ENCODE measurements around the gene ZNF93. TPM values are rescaled to one million over a fixed set of nuclear protein-coding genes. Genes with fewer than 3 reads are reported as not detected.
A peak's percentile ranks its signal among the peaks of the same experiment; 100 is the strongest.
"Not testable (repeated sequence)": the region's sequence is repeated elsewhere in the genome, so short reads cannot be mapped to it uniquely, and the experiment has no call there.

ZNF93 gene
- total RNA-seq, 4 donors from 2014 or later, result 0.36 to 4.1 (median 0.89) TPM

- Histone ChIP-seq H3K4me1 (peaks cover 25 to 28% of the 10 kb centered on the region in 2 donors), H3K27me3 (no peaks in the 10 kb centered on the region), H3K36me3 (no peaks in the 10 kb centered on the region), H3K4me3 (peak within 1 kb of the TSS; percentile 74 to 85 (median 80)), H3K9me3 (peaks cover 0 to 2% (median 0%) of the 10 kb centered on the region in 3 donors), H3K27ac (peak within 1 kb of the TSS; percentile 93 to 96 (median 94))
- no peak for TF ChIP-seq CTCF (IDR thresholded peaks at IDR 0.05 in 4 of 5, conservative IDR thresholded peaks at IDR 0.05 in 1 of 5)
- peak; percentile 82 to 97 for TF ChIP-seq POLR2A (IDR thresholded peaks at IDR 0.05)
- ATAC-seq, result peak; percentile 98 to 99
- intact Hi-C loops (cut with DNase I; ENCODE audit: low total_unique reads) (loop anchor here (2.0 to 5.0 kb wide), 4 partner anchors 35 to 199 kb away; partner anchors contain the start of genes ZNF101, ZNF506 and ZNF93), in situ Hi-C loops (cut with MboI; ENCODE audit: low sequenced_read_pairs in 4 of 4) (loop anchor here in 1 of 4 donors (5.0 kb wide), 1 partner anchor 49 kb away; no protein-coding TSS in a partner anchor)
- DNase-seq, result peak; percentile 95 to 97
Observed at GRCh38 chr19:19865750-19866610, 34.8 kb upstream of the ZNF93 start, which contains the start of gene ZNF253. Gene ZNF253 (plus strand): TSS chr19:19865882. CDS start chr19:19865997, 115 bp downstream.

- DNase-seq, result no peak
- in situ Hi-C loops (cut with MboI; ENCODE audit: low sequenced_read_pairs in 4 of 4), result loop anchor here in 1 of 4 donors (5.0 kb wide), 1 partner anchor 49 kb away; no protein-coding TSS in a partner anchor
- Histone ChIP-seq H3K27me3 (no peaks in the 10 kb centered on the region), H3K27ac (peak overlapping the region; percentile 93 to 96 (median 94)), H3K4me3 (peak overlapping the region; percentile 74 to 85 (median 80)), H3K9me3 (peaks cover 0 to 2% (median 0%) of the 10 kb centered on the region in 3 donors), H3K4me1 (peaks cover 28 to 32% of the 10 kb centered on the region in 2 donors), H3K36me3 (no peaks in the 10 kb centered on the region)
- no peak for ATAC-seq
- intact Hi-C loops (cut with DNase I; ENCODE audit: low total_unique reads), result loop anchor here (2.0 to 5.0 kb wide), 4 partner anchors 34 to 199 kb away; partner anchors contain the start of genes ZNF101, ZNF506 and ZNF93
- TF ChIP-seq CTCF (IDR thresholded peaks at IDR 0.05 in 4 of 5, conservative IDR thresholded peaks at IDR 0.05 in 1 of 5) (no peak), POLR2A (IDR thresholded peaks at IDR 0.05) (no peak)
Observed at GRCh38 chr19:19866611-19867248, 34.0 kb upstream of the ZNF93 start.

GRCh38 chr19:19870086-19870485, 30.7 kb upstream of the ZNF93 start:
- H3K9me3 ChIP-seq; H3K4me3 ChIP-seq; intact Hi-C loops (cut with DNase I; ENCODE audit: low total_unique reads); H3K36me3 ChIP-seq; ATAC-seq; H3K27me3 ChIP-seq; in situ Hi-C loops (cut with MboI; ENCODE audit: low sequenced_read_pairs in 4 of 4): not testable (repeated sequence)
- H3K4me1 ChIP-seq, result peaks cover 28 to 37% of the 10 kb centered on the region in 2 donors
- H3K27ac ChIP-seq, result peak overlapping the region in 3 of 4 donors; percentile 17 to 44 (median 18)
- peak in 1 of 2 donors; percentile 58 for DNase-seq

GRCh38 chr19:19871932-19872331, 28.8 kb upstream of the ZNF93 start:
- ATAC-seq, result no peak
- H3K4me1 ChIP-seq, result peaks cover 25 to 37% of the 10 kb centered on the region in 2 donors
- no peak for DNase-seq
- H3K27ac ChIP-seq, result no peak overlapping the region
- peaks cover 0 to 5% of the 10 kb centered on the region in 2 donors for H3K36me3 ChIP-seq
- no peaks in the 10 kb centered on the region for H3K9me3 ChIP-seq
- in situ Hi-C loops (cut with MboI; ENCODE audit: low sequenced_read_pairs in 4 of 4) (no loop called here), intact Hi-C loops (cut with DNase I; ENCODE audit: low total_unique reads) (no loop called here)
- H3K4me3 ChIP-seq, result no peak overlapping the region
- TF ChIP-seq CTCF (IDR thresholded peaks at IDR 0.05 in 4 of 5, conservative IDR thresholded peaks at IDR 0.05 in 1 of 5) (no peak), POLR2A (IDR thresholded peaks at IDR 0.05) (no peak)
- H3K27me3 ChIP-seq, result no peaks in the 10 kb centered on the region
